ENCODE data around the gene SOWAHA.

Gene SOWAHA

DNA sequence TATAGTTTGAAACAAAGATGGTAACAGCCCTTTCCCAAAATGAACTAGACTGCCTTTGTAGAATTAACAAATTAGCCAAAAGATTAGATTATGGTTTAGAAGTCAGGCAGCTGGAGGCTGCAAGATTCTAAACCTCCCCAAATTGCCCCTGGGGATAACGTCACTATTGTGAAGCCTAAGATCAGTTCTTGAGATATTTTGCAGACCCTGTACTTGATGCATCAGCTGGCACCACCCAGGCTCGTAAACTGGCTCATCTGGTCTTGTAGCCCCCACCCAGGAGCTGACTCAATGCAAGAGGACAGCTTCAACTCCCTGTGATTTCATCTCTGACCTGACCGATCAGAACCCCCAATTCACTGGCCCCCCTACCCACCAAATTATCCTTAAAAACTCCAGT, 4.2 kb upstream of the SOWAHA start:
- Mint-ChIP-seq H3K27me3 (ENCODE audit: low read depth) (peaks cover 75% of the 10 kb centered on the region), H3K27ac (no peak overlapping the region), H3K4me3 (no peak overlapping the region), H3K36me3 (ENCODE audit: low read depth) (peaks cover 1% of the 10 kb centered on the region), H3K9me3 (no peaks in the 10 kb centered on the region), H3K4me1 (ENCODE audit: low read depth) (peaks cover 8% of the 10 kb centered on the region)

DNA sequence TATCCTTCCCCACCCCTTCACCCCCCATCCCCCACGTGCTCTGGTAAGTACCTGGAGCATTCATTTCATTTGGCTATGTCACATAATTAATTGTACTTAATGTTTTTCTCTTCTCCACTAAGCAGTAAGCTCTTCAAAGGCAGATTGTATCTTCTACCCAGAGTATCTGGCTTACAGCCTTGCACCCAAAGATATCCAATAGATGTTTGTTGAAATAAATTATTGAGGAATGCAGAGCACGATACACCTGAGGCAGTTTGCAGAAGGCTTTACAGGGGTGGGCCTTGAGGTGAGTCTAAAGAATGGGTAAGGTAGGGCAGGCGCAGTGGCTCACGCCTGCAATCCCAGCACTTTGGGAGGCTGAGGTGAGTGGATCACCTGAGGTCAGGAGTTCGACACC, 2.5 kb upstream of the SOWAHA start:
- Mint-ChIP-seq H3K4me1 (ENCODE audit: low read depth) (peaks cover 8% of the 10 kb centered on the region), H3K4me3 (no peak overlapping the region), H3K27me3 (ENCODE audit: low read depth) (peaks cover 65% of the 10 kb centered on the region), H3K27ac (no peak overlapping the region), H3K9me3 (no peaks in the 10 kb centered on the region), H3K36me3 (ENCODE audit: low read depth) (peaks cover 1% of the 10 kb centered on the region)

DNA sequence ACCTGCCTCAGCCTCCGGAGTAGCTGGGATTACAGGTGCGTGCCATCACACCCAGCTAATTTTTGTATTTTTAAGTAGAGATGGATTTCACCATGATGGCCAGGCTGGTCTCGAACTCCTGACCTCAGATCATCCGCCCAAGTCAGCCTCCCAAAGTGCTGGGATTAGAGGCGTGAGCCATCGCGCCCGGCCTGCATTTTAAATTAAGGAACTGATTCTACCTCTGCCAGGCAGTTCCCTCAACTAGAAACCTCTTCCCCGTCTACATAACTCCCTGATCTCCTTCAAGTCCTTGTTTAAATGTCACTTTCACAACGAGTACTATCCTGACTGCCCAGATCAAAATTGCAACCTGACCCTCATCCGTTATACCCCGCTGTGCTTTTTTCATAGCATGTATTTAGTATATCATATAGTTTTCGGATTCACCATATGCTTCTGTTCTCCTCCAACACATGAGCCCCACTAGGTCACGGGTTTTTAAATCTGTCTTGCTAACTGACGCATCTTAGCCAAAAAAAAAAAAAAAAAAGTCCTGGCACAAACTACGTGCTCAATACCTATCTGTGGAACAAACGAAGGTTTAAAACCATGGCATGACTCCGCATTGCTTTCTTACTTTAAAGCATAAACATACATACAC, 858 bp upstream of the SOWAHA start:
- no peak overlapping the region for H3K27ac Mint-ChIP-seq

DNA sequence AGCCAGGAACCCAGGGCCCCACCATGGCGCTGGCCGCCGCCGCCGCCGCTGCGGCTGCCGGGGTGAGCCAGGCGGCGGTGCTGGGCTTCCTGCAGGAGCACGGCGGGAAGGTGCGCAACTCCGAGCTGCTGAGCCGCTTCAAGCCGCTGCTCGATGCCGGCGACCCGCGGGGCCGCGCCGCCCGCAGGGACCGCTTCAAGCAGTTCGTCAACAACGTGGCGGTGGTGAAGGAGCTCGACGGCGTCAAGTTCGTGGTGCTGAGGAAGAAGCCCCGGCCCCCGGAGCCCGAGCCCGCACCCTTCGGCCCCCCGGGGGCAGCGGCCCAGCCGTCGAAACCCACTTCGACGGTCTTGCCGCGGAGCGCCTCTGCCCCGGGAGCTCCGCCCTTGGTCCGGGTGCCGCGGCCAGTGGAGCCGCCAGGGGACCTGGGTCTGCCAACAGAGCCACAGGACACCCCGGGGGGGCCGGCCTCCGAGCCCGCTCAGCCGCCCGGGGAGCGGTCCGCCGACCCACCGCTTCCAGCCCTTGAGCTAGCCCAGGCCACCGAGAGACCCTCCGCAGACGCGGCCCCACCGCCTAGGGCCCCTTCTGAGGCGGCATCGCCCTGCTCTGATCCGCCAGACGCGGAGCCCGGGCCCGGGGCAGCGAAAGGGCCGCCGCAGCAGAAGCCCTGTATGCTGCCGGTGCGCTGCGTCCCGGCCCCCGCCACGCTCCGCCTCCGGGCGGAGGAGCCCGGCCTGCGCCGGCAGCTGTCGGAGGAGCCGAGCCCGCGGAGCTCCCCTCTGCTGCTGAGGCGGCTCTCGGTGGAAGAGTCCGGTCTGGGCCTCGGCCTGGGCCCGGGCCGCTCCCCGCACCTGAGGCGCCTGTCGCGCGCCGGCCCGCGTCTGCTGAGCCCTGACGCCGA, 749 bp downstream of the SOWAHA start:
- Mint-ChIP-seq H3K9me3 (no peaks in the 10 kb centered on the region), H3K36me3 (ENCODE audit: low read depth) (peaks cover 1% of the 10 kb centered on the region), H3K4me3 (no peak overlapping the region), H3K4me1 (ENCODE audit: low read depth) (peaks cover 8% of the 10 kb centered on the region), H3K27ac (no peak overlapping the region), H3K27me3 (ENCODE audit: low read depth) (peaks cover 64% of the 10 kb centered on the region)

More for the DNA sequence above, 858 bp upstream of the SOWAHA start:
- Mint-ChIP-seq H3K4me3 (peak overlapping the region; percentile 75), H3K9me3 (no peaks in the 10 kb centered on the region), H3K36me3 (ENCODE audit: low read depth) (peaks cover 1% of the 10 kb centered on the region), H3K27me3 (ENCODE audit: low read depth) (peaks cover 71% of the 10 kb centered on the region), H3K4me1 (ENCODE audit: low read depth) (peaks cover 8% of the 10 kb centered on the region)

DNA sequence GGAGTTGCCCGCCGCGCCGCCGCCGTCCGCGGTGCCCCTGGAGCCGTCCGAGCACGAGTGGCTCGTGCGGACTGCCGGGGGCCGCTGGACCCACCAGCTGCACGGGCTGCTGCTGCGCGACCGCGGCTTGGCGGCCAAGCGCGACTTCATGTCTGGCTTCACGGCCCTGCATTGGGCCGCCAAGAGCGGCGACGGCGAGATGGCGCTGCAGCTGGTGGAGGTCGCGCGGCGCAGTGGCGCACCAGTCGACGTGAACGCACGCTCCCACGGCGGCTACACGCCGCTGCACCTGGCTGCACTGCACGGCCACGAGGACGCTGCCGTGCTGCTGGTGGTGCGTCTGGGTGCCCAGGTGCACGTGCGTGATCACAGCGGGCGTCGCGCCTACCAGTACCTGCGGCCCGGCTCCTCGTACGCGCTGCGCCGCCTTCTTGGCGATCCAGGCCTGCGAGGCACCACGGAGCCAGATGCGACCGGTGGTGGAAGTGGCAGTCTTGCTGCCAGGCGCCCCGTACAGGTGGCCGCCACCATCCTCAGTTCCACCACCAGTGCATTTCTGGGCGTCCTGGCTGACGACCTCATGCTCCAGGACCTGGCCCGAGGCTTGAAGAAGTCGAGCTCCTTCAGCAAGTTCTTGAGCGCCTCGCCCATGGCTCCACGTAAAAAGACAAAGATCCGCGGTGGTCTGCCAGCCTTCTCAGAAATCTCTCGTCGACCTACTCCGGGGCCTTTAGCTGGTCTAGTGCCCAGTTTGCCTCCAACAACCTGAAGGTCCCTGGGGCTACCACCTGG, 1.6 kb downstream of the SOWAHA start:
- H3K36me3 Mint-ChIP-seq (ENCODE audit: low read depth), result peaks cover 3% of the 10 kb centered on the region
- H3K4me1 Mint-ChIP-seq (ENCODE audit: low read depth), result peaks cover 11% of the 10 kb centered on the region
- H3K9me3 Mint-ChIP-seq, result no peaks in the 10 kb centered on the region
- H3K27me3 Mint-ChIP-seq (ENCODE audit: low read depth), result peaks cover 62% of the 10 kb centered on the region
- H3K27ac Mint-ChIP-seq, result peak overlapping the region; percentile 52
- H3K4me3 Mint-ChIP-seq, result peak overlapping the region; percentile 54

DNA sequence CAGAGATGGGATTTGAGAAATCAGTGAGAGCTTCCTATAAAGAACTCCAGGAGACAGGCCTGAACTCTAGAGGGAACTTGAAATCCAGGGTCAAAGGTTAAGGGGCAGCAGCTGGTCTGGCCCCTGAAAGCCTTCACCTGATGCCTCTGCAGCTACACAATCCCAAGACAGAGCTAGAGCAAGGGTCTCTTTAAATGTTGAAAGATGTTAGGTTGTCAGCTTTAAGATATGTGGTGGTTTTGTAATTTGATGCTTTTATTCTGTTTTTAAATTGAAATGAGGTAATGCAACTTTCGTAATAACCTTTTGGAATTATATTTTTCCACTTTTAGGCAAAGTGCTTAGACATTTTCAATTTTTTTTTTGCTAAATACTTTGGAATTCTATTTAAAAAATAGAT, 2.4 kb downstream of the SOWAHA start:
- H3K27ac Mint-ChIP-seq, result no peak overlapping the region
- H3K9me3 Mint-ChIP-seq, result no peaks in the 10 kb centered on the region
- H3K4me1 Mint-ChIP-seq (ENCODE audit: low read depth), result peaks cover 11% of the 10 kb centered on the region
- peaks cover 60% of the 10 kb centered on the region for H3K27me3 Mint-ChIP-seq (ENCODE audit: low read depth)
- peaks cover 3% of the 10 kb centered on the region for H3K36me3 Mint-ChIP-seq (ENCODE audit: low read depth)
- peak overlapping the region; percentile 54 for H3K4me3 Mint-ChIP-seq

DNA sequence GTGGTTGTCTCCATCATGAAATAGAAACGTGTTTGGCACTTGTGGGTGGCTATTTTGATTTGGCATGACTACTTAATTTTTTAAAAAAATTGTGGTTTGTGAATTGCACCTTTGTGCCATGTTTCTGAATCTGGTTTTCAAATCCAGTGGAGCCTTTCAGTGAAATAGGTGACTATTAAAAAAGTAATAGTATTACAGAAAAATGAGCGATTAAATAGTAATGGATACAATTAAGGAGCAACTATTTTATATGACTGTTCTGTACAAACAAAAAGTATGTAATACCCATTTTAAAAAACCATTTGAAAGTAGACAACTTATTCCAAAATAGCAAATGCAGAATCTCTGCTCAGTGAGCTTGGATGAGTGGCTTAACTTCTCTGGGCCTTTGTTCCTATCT, 3.0 kb downstream of the SOWAHA start:
- Mint-ChIP-seq H3K27ac (no peak overlapping the region), H3K4me3 (no peak overlapping the region)

DNA sequence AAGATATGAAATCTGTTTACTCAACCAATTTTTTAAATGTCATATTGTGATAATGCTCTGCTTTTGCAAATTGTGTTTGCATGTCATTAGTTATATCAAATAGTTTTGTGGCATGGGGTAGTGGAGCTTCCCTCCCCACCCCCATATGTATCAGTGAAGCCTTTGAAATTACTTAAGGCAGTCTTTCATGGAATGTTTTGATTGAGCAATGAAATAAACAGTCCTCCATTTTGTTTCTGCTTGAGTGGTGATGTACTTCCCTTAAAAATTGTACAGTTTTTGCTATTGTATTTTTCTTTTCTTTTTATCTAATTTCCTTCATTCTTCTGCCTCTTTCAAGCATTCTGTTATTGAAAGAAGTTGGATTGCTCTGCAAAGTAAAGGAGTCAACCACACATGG, 3.5 kb downstream of the SOWAHA start:
- Mint-ChIP-seq H3K27ac (no peak overlapping the region), H3K27me3 (ENCODE audit: low read depth) (peaks cover 52% of the 10 kb centered on the region), H3K4me3 (no peak overlapping the region), H3K4me1 (ENCODE audit: low read depth) (peaks cover 11% of the 10 kb centered on the region), H3K36me3 (ENCODE audit: low read depth) (peaks cover 3% of the 10 kb centered on the region), H3K9me3 (no peaks in the 10 kb centered on the region)

More for the DNA sequence above, 3.0 kb downstream of the SOWAHA start:
- Mint-ChIP-seq H3K36me3 (ENCODE audit: low read depth) (peaks cover 3% of the 10 kb centered on the region), H3K27me3 (ENCODE audit: low read depth) (peaks cover 54% of the 10 kb centered on the region), H3K4me1 (ENCODE audit: low read depth) (peaks cover 11% of the 10 kb centered on the region), H3K9me3 (no peaks in the 10 kb centered on the region)

DNA sequence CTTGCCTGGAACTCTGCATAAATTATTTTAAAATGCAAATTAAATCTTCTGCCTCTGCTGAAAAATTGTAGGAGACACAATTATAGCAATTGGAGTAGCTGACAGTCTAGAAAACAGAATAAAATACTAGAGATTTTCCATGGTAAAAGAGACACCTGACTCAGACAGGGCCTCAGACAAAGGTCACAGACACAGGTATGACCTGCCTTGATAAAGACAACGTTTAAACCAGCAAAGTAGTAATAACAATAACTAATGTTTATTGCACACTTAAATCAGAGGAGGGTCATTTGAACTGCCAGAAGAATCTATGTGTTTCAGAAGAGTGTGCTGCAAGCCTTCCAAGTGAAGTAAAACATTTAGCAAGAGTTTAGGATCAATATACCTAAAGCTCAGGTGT, 3.9 kb downstream of the SOWAHA start:
- Mint-ChIP-seq H3K9me3 (no peaks in the 10 kb centered on the region), H3K36me3 (ENCODE audit: low read depth) (peaks cover 4% of the 10 kb centered on the region), H3K4me1 (ENCODE audit: low read depth) (peaks cover 13% of the 10 kb centered on the region), H3K27ac (no peak overlapping the region), H3K27me3 (ENCODE audit: low read depth) (peaks cover 52% of the 10 kb centered on the region), H3K4me3 (no peak overlapping the region)

DNA sequence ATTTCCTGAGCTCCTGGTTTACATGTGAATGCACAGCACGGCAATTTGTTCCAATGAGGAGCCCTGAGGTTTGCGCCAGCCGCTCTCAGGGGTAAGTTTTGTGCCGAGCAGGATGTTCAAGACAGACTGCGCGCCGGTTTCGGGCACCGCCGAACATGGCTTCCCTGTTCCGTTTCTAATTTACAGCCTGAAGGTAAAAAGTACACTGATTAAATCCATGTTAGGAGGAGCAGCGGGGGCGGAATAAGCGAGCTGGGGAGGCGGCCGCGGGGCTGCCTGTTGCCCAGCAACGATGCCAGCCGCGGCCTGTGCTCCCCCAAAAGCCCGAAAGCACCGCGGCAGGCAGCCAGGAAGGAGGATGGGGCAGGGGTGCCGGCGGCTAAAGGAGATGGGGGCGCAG, 6.4 kb downstream of the SOWAHA start:
- Mint-ChIP-seq H3K27ac (no peak overlapping the region), H3K27me3 (ENCODE audit: low read depth) (peaks cover 50% of the 10 kb centered on the region), H3K36me3 (ENCODE audit: low read depth) (peaks cover 4% of the 10 kb centered on the region), H3K9me3 (no peaks in the 10 kb centered on the region), H3K4me3 (no peak overlapping the region), H3K4me1 (ENCODE audit: low read depth) (peaks cover 12% of the 10 kb centered on the region)

DNA sequence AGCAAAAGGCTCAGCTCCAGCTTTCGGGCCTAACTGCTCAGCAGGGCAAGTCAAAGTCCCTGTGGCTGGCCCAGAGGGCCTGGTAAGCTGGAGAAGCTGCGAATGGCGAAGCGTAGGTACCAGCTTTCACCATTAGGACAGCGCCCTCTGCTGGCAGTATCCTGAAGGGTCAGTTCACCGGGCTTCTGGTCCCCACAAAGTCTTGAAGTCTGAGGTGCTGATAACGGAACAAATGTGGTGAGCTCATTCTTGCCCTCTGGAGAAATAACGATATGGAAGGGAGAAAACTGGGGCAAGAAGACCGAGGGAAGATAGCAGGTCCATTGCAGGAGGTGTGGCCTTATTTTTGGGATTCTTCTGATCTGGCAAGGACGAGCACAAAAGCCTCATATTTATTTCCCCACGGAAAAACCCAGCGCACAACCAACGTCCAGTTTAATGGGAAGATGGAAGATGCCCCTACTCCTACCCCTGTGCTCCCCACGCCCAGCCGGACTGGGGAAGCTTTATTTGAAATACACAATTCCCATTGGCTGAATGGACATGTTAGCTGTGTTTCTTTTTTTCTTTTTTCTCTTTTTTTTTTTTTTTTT, 7.2 kb downstream of the SOWAHA start:
- Mint-ChIP-seq H3K27me3 (ENCODE audit: low read depth) (peaks cover 53% of the 10 kb centered on the region), H3K36me3 (ENCODE audit: low read depth) (peaks cover 4% of the 10 kb centered on the region), H3K4me3 (no peak overlapping the region), H3K4me1 (ENCODE audit: low read depth) (peaks cover 15% of the 10 kb centered on the region), H3K27ac (no peak overlapping the region), H3K9me3 (no peaks in the 10 kb centered on the region)

DNA sequence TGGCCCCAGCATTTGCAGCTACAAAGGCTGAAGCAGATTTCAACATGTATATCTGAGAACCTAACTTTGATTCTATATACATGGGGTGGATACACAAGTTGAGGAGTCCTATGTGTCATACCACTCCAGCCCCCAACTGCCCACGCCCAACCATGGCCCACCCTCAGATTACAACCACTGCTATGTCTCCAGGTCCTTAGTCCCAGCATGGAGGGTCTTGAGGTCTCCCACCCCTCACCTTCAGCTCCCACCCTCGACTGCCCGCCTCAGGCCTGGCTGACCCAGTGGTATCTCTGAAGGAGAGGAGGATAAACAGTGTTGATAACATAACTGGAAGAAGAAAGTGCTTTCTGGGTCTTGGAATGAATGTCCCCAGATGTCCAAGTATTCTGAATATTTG, 8.2 kb downstream of the SOWAHA start:
- H3K36me3 Mint-ChIP-seq (ENCODE audit: low read depth), result peaks cover 4% of the 10 kb centered on the region
- H3K9me3 Mint-ChIP-seq, result no peaks in the 10 kb centered on the region
- peaks cover 52% of the 10 kb centered on the region for H3K27me3 Mint-ChIP-seq (ENCODE audit: low read depth)
- H3K4me1 Mint-ChIP-seq (ENCODE audit: low read depth), result peaks cover 15% of the 10 kb centered on the region
- H3K4me3 Mint-ChIP-seq, result no peak overlapping the region
- H3K27ac Mint-ChIP-seq, result no peak overlapping the region

DNA sequence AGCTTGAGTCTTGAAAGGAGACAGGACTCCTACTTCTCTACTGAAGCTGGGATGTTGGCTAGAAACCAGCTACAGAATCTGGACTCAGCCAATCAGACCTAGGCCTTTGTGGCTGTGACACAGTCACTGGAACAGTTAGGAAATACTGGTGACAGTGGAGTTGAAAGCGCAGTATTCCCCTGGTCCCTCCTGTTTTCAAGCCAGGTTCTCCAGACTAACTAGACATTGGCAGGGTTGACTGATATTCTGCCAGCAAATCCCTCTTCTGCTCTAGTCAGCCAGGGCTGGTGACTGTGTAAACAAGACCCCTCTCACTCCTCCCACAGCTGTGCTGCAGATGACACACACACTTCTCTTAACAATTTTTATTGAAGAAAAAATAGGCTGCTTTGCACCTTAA, 8.7 kb downstream of the SOWAHA start:
- no peaks in the 10 kb centered on the region for H3K9me3 Mint-ChIP-seq
- H3K4me1 Mint-ChIP-seq (ENCODE audit: low read depth), result peaks cover 15% of the 10 kb centered on the region
- H3K36me3 Mint-ChIP-seq (ENCODE audit: low read depth), result peaks cover 4% of the 10 kb centered on the region
- no peak overlapping the region for H3K27ac Mint-ChIP-seq
- H3K4me3 Mint-ChIP-seq, result no peak overlapping the region
- H3K27me3 Mint-ChIP-seq (ENCODE audit: low read depth), result peaks cover 53% of the 10 kb centered on the region

Measured in T-helper 1 cell treated with Interleukin-12 subunit alpha and Interleukin-12 subunit beta and Interleukin-4 antibody, amounts not matched to agents 30 μg/mL and 1 μg/mL, for 36 hours (primary cell).